HG03045 (cell line): ENCODE measurements around the gene BCL2L2.
"Not testable (repeated sequence)": the region's sequence is repeated elsewhere in the genome, so short reads cannot be mapped to it uniquely, and the experiment has no call there.

Source experiments
- ATAC-seq: cut with Tn5 transposase; IDR thresholded peaks from one replicate; pipeline ENCODE4 v1.9.1; 2021; ENCODE audit warnings: mild to moderate bottlenecking, moderate library complexity; ENCODE audit not compliant: unreplicated experiment

Gene BCL2L2

GRCh38 chr14:23322568-23323517, 16.2 kb downstream of the BCL2L2 start:
- no peak for ATAC-seq

GRCh38 chr14:23323838-23324454, 17.3 kb downstream of the BCL2L2 start:
- ATAC-seq = no peak

GRCh38 chr14:23324455-23324846, 17.8 kb downstream of the BCL2L2 start:
- ATAC-seq = no peak

- ATAC-seq = no peak
Measured at GRCh38 chr14:23324993-23325392, 18.4 kb downstream of the BCL2L2 start.

- not testable (repeated sequence) for ATAC-seq
Measured at GRCh38 chr14:23325746-23326145, 19.1 kb downstream of the BCL2L2 start.

GRCh38 chr14:23326491-23327332, 20.1 kb downstream of the BCL2L2 start:
- ATAC-seq = no peak

GRCh38 chr14:23327947-23328744, 21.5 kb downstream of the BCL2L2 start:
- no peak for ATAC-seq

GRCh38 chr14:23335623-23336022, 29.0 kb downstream of the BCL2L2 start:
- ATAC-seq = no peak

GRCh38 chr14:23339506-23340268, 33.1 kb downstream of the BCL2L2 start:
- no peak for ATAC-seq

GRCh38 chr14:23344481-23344880, 37.8 kb downstream of the BCL2L2 start:
- ATAC-seq = no peak

- no peak for ATAC-seq
Measured at GRCh38 chr14:23345987-23346692, 39.5 kb downstream of the BCL2L2 start.

GRCh38 chr14:23346693-23347405, 40.2 kb downstream of the BCL2L2 start:
- ATAC-seq = no peak

GRCh38 chr14:23347406-23348296, 41.0 kb downstream of the BCL2L2 start:
- no peak for ATAC-seq

GRCh38 chr14:23348297-23348655, 41.6 kb downstream of the BCL2L2 start:
- ATAC-seq = no peak

GRCh38 chr14:23349156-23349845, 42.7 kb downstream of the BCL2L2 start:
- ATAC-seq = no peak

- no peak for ATAC-seq
Measured at GRCh38 chr14:23351681-23352505, 45.3 kb downstream of the BCL2L2 start.
